Loucy (cell line): ENCODE results near the gene TTYH2.

Source experiments
- CTCF ChIP-seq: fragments of 200-600 bp; sonication (generic); conservative IDR thresholded peaks from 2 replicates; pipeline ENCODE4 v1.5.1; 2014; ENCODE audit warnings: mild to moderate bottlenecking, antibody characterized with exemption, low read length
- EZH2phosphoT487 ChIP-seq: fragments of 200-600 bp; IDR thresholded peaks from 2 replicates; pipeline ENCODE4 v1.6.1; 2018; ENCODE audit warnings: antibody characterized with exemption, mild to moderate bottlenecking, moderate library complexity, borderline replicate concordance

GRCh38 chr17:74170924-74171323 lies 42.4 kb upstream of the TTYH2 start:
- no peak for TF ChIP-seq CTCF
- no peak for TF ChIP-seq EZH2phosphoT487
